HG03064 (cell line): Measurements from ENCODE around the gene MKNK1.

Source experiments
- ATAC-seq: cut with Tn5 transposase; IDR thresholded peaks from one replicate; pipeline ENCODE4 v1.9.1; 2021; ENCODE audit warnings: low read depth; ENCODE audit not compliant: unreplicated experiment

Gene MKNK1

GRCh38 chr1:46510341-46510997 lies 93.6 kb downstream of the MKNK1 start:
- ATAC-seq, result no peak

- ATAC-seq, result no peak
Measured at GRCh38 chr1:46508757-46509156, 95.3 kb downstream of the MKNK1 start.
